Measurements from ENCODE around the gene PLA2G2D.

DNA sequence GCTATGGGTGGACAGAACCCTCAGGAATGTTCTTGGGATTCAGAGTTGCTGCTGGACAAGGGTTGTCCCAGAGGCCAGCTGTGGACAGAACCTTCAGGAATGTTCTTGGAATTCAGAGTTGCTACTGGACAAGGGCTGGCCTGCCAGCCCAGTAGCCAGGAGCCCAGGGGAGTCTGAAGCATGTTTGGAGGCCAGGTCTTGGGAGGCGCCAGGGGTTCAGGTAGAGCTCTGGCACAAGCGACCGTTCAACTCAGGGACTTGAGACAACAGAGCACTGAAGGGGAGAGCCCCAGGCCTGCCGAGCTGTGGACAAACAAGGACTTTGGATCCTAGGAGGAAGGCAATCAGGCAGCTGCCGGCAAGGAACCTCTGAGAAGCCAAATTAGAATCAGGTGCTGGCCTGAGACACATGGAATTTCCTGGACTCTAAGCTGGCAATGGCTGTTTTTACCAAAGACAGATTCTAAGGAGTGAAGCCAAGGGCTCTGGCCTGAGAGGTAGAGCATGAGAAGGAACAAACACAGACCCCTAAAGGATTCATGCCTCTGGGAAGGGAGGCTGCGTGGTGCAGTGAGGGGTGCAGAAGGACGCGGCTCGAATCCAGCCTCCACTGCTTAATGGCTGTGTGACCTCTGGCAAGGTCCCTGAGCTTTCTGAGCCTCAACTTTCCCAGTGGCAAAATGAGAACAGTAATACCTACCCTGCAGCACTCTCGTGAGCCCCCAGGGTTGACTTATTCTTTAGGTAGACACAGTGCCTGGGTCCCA, 36.0 kb downstream of the PLA2G2D start:
- TF ChIP-seq MXI1 (IDR thresholded peaks at IDR 0.05; ENCODE audit: low read depth, low read length) = no peak
- no peak for TF ChIP-seq SAFB2 (IDR thresholded peaks at IDR 0.05; ENCODE audit: borderline replicate concordance, low read depth, low read length, severe bottlenecking)
- no peak for TF ChIP-seq ZBTB8A (IDR thresholded peaks at IDR 0.05; ENCODE audit: partially characterized antibody)
- no peak for TF ChIP-seq ZNF217 (CRISPR knock-in tag; IDR thresholded peaks at IDR 0.05)
- TF ChIP-seq CHD1 (IDR thresholded peaks at IDR 0.05; ENCODE audit: low read length) = no peak
- no peak for TF ChIP-seq HSF4 (CRISPR knock-in tag; IDR thresholded peaks at IDR 0.05; ENCODE audit: borderline replicate concordance)
- TF ChIP-seq, protein P1, sequence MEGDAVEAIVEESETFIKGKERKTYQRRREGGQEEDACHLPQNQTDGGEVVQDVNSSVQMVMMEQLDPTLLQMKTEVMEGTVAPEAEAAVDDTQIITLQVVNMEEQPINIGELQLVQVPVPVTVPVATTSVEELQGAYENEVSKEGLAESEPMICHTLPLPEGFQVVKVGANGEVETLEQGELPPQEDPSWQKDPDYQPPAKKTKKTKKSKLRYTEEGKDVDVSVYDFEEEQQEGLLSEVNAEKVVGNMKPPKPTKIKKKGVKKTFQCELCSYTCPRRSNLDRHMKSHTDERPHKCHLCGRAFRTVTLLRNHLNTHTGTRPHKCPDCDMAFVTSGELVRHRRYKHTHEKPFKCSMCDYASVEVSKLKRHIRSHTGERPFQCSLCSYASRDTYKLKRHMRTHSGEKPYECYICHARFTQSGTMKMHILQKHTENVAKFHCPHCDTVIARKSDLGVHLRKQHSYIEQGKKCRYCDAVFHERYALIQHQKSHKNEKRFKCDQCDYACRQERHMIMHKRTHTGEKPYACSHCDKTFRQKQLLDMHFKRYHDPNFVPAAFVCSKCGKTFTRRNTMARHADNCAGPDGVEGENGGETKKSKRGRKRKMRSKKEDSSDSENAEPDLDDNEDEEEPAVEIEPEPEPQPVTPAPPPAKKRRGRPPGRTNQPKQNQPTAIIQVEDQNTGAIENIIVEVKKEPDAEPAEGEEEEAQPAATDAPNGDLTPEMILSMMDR (IDR thresholded peaks at IDR 0.05 in 2 of 3, conservative IDR thresholded peaks at IDR 0.05 in 1 of 3; ENCODE audit: insufficient read depth in 2 of 3, low read depth in 1 of 3, low read length in 3 of 3) = no peak
- TF ChIP-seq SIRT6 (IDR thresholded peaks at IDR 0.05; ENCODE audit: low read depth, low read length) = no peak
